BJ (cell line): ENCODE measurements around the gene COX4I1. TPM values are rescaled to one million over a fixed set of nuclear protein-coding genes. Genes with fewer than 3 reads are reported as not detected.

ENCODE experiments used
- CTCF ChIA-PET: fragments of 350-600 bp; formaldehyde crosslinking; extraction: SDS; loops from one replicate; lab custom pipeline; 2021; ENCODE audit warnings: antibody characterized with exemption, inconsistent platforms; lab: Yijun Ruan, JAX
- POLR2A ChIA-PET: fragments of 300-600 bp; sonication (Branson Sonifier 250); formaldehyde crosslinking; extraction: SDS; loops from one replicate; lab custom pipeline; 2021; ENCODE audit warnings: antibody characterized with exemption; lab: Charles Lee
- DNase-seq: peaks from one replicate; pipeline ENCODE4 v3.0.0-alpha.2; 2011; ENCODE audit warnings: low read depth
- H3K27me3 ChIP-seq: 2 replicates; pipeline ENCODE4 v1.6.0; 2011; ENCODE audit warnings: low read length; ENCODE audit not compliant: control insufficient read depth, insufficient read depth
- H3K36me3 ChIP-seq: 2 replicates; pipeline ENCODE4 v1.5.1; 2011; ENCODE audit warnings: low read length; ENCODE audit not compliant: control insufficient read depth, insufficient read depth
- H3K4me3 ChIP-seq: 2 replicates; pipeline ENCODE4 v1.5.1; 2011; ENCODE audit warnings: low read depth, mild to moderate bottlenecking, control low read depth, low read length
- CTCF ChIP-seq: IDR thresholded peaks from 2 replicates; pipeline ENCODE4 v1.5.1; 2011; ENCODE audit warnings: low read depth, mild to moderate bottlenecking, control low read depth, inconsistent platforms, low read length, moderate library complexity; ENCODE audit not compliant: insufficient read depth
- polyA plus RNA-seq: library from polyadenylated mRNA; depleted of rRNA; stranded (reverse); fragments of >200 nt; gene quantifications from 2 replicates; pipeline ENCODE4 v1.2.3, GENCODE V29; 2011

The COX4I1 gene
- polyA plus RNA-seq, 1 experiment = 892 TPM

- peaks cover 5% of the 10 kb centered on the region for H3K27me3 ChIP-seq
- CTCF ChIA-PET = no interaction called here
- POLR2A ChIA-PET = no interaction called here
- DNase-seq = no peak
- no peak overlapping the region for H3K4me3 ChIP-seq
- TF ChIP-seq CTCF = no peak
- no peaks in the 10 kb centered on the region for H3K36me3 ChIP-seq
Observed at GRCh38 chr16:85842435-85842834, 42.9 kb downstream of the COX4I1 start.

GRCh38 chr16:85842848-85843247 lies 43.4 kb downstream of the COX4I1 start:
- Histone ChIP-seq H3K27me3 (peaks cover 5% of the 10 kb centered on the region), H3K4me3 (no peak overlapping the region), H3K36me3 (no peaks in the 10 kb centered on the region)
- POLR2A ChIA-PET = no interaction called here
- no peak for TF ChIP-seq CTCF
- no peak for DNase-seq
- CTCF ChIA-PET = no interaction called here

- no peak overlapping the region for H3K4me3 ChIP-seq
- H3K27me3 ChIP-seq = peaks cover 5% of the 10 kb centered on the region
- DNase-seq = no peak
- ChIA-PET POLR2A (no interaction called here), CTCF (no interaction called here)
- no peak for TF ChIP-seq CTCF
- H3K36me3 ChIP-seq = no peaks in the 10 kb centered on the region
Observed at GRCh38 chr16:85843471-85844168, 44.1 kb downstream of the COX4I1 start.

- DNase-seq = no peak
Observed at GRCh38 chr16:85844169-85844481, 44.6 kb downstream of the COX4I1 start.

GRCh38 chr16:85844786-85845185 lies 45.3 kb downstream of the COX4I1 start:
- no peak overlapping the region for H3K4me3 ChIP-seq
- ChIA-PET POLR2A (no interaction called here), CTCF (interaction anchor here (0.7 kb wide), 1 partner anchor 14 kb away, joined by 3 read pairs; no protein-coding TSS in a partner anchor)
- TF ChIP-seq CTCF = no peak
- DNase-seq = no peak
- H3K36me3 ChIP-seq = no peaks in the 10 kb centered on the region
- H3K27me3 ChIP-seq = peaks cover 9% of the 10 kb centered on the region

More at GRCh38 chr16:85844169-85844481, 44.6 kb downstream of the COX4I1 start:
- POLR2A ChIA-PET = no interaction called here
- CTCF ChIA-PET = no interaction called here
- H3K27me3 ChIP-seq = peaks cover 7% of the 10 kb centered on the region
- TF ChIP-seq CTCF = no peak
- H3K36me3 ChIP-seq = no peaks in the 10 kb centered on the region
- no peak overlapping the region for H3K4me3 ChIP-seq
